GM12892 (cell line): Measurements from ENCODE around the gene SH3RF3.

Source experiments
- DNase-seq: peaks from one replicate; pipeline ENCODE4 v3.0.0; 2011; ENCODE audit not compliant: insufficient read length
- FAIRE-seq: peaks from 2 replicates; lab custom pipeline; 2011; peaks lifted over from hg19 to GRCh38; lab: Jason Lieb, UNC
- POLR2A ChIP-seq: IDR thresholded peaks from 2 replicates; pipeline ENCODE4 v1.6.1; 2011; ENCODE audit warnings: low read depth, low read length, control low read depth
- POLR2AphosphoS5 ChIP-seq: IDR thresholded peaks from 2 replicates; pipeline ENCODE4 v1.6.1; 2011; ENCODE audit warnings: low read depth, low read length, control low read depth
- TAF1 ChIP-seq: IDR thresholded peaks from 2 replicates; pipeline ENCODE4 v1.6.1; 2011; ENCODE audit warnings: low read depth, mild to moderate bottlenecking, control low read depth, low read length, borderline replicate concordance

Gene SH3RF3

GRCh38 chr2:109194620-109194937 lies 65.6 kb downstream of the SH3RF3 start:
- no peak for DNase-seq
- no peak for TF ChIP-seq POLR2A
- FAIRE-seq, result no peak

GRCh38 chr2:109195193-109196045 lies 66.4 kb downstream of the SH3RF3 start:
- FAIRE-seq (no peak), DNase-seq (no peak)
- TF ChIP-seq TAF1, result no peak
- no peak for TF ChIP-seq POLR2AphosphoS5
- TF ChIP-seq POLR2A, result no peak

- TF ChIP-seq POLR2A (no peak), TAF1 (no peak), POLR2AphosphoS5 (no peak)
- DNase-seq (no peak), FAIRE-seq (no peak)
Measured at GRCh38 chr2:109196081-109196875, 67.3 kb downstream of the SH3RF3 start.

- TF ChIP-seq POLR2AphosphoS5, result no peak
- TF ChIP-seq TAF1, result no peak
- TF ChIP-seq POLR2A, result no peak
- no peak for FAIRE-seq
- no peak for DNase-seq
Measured at GRCh38 chr2:109197491-109198418, 68.8 kb downstream of the SH3RF3 start.

- DNase-seq, result no peak
- TF ChIP-seq POLR2AphosphoS5 (no peak), POLR2A (no peak), TAF1 (no peak)
- FAIRE-seq, result no peak
Measured at GRCh38 chr2:109199790-109200189, 70.8 kb downstream of the SH3RF3 start.

GRCh38 chr2:109200616-109201464 lies 71.8 kb downstream of the SH3RF3 start:
- FAIRE-seq (no peak), DNase-seq (no peak)
- TF ChIP-seq POLR2A (no peak), TAF1 (no peak), POLR2AphosphoS5 (no peak)

GRCh38 chr2:109201465-109202327 lies 72.7 kb downstream of the SH3RF3 start:
- DNase-seq, result no peak
- TF ChIP-seq POLR2A (no peak), TAF1 (no peak), POLR2AphosphoS5 (no peak)
- FAIRE-seq, result no peak

- no peak for TF ChIP-seq POLR2A
- DNase-seq (no peak), FAIRE-seq (no peak)
Measured at GRCh38 chr2:109202486-109202885, 73.5 kb downstream of the SH3RF3 start.

- FAIRE-seq, result no peak
- DNase-seq, result no peak
- TF ChIP-seq TAF1 (no peak), POLR2A (no peak)
Measured at GRCh38 chr2:109203246-109204011, 74.4 kb downstream of the SH3RF3 start.
